NCI-H510A treated with DMSO at 0.1 percent for 48 hours (cell line): Measurements from ENCODE around the gene BCAS3.
"Not testable (repeated sequence)": the region's sequence is repeated elsewhere in the genome, so short reads cannot be mapped to it uniquely, and the experiment has no call there.

Experiments used
- DNase-seq: peaks from one replicate; lab custom pipeline; 2025; lab: John Stamatoyannopoulos, UW

Gene BCAS3

GRCh38 chr17:60677308-60678117 is at the start of gene BCAS3:
Gene BCAS3 (plus strand): TSS chr17:60677851.
- DNase-seq: peak; percentile 99

DNA sequence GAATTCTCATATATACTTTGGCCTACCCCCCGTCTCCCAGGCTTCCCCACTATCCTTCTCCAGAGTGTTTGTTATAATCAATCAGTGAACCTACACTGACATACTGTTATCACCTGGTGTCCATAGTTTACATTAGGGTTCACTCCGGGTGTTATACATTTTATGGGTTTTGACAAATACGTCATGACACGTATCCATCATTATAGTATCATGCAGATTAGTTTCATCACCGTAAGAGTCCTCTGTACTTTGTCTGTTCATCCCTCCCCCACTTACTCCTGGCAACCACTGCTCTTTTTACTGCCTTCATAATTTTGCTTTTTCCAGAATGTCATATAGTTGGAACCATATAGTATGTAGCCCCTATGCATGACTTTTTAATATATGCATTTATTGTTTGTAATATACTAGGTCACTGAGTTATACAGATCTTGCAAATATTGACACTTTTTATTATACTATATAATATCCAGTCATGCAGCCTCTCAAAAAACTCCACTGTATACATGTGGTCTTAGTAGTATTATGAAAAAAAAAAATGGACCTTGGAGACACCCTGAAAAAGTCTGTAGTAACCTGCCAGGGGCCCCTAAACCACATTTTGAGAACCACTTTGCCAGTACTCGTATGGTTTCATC is 49.3 kb upstream of the BCAS3 start:
- DNase-seq: no peak

- no peak for DNase-seq
Measured at GRCh38 chr17:60629120-60629519, 48.5 kb upstream of the BCAS3 start.

DNA sequence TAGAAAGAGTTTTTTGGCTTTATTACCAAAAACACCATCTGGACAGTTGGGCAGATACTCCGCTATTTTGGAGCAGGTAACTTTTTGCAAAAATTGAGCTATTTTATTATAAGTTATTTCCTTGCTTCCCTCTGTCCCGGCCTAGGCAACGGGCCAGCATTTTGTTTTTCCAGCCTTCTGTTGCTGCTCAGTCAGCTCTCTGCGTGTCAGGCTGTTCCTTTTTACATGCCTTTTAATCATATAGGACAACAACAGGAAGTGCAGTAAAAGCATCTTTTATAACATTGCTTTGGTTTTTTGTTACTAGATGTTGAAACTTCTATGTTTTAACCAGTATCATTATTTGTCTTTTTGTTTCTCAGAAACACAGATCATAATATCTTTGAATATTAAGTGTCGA is 47.3 kb upstream of the BCAS3 start:
- DNase-seq: no peak

GRCh38 chr17:60631119-60631518 is 46.5 kb upstream of the BCAS3 start:
- DNase-seq: no peak

DNA sequence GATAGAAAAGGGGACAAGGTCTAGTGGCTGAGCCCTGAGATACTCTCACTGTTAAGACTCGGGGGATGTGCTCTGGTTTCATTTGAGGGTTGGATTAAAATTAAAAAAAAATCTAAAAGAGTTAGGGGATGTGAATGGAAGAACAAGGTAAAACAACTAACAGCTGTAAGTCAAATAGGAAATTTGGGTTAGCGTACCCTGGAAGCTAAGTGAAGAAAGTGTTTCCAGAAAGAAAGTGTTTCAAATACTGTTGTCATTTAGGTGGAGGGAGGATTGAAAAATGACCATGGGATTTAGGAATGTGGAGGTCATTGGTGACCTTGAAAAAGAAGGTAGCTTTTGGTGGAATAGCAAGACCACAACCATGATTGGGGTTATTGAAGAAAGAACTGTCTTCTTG is 40.0 kb upstream of the BCAS3 start:
- no peak for DNase-seq

DNA sequence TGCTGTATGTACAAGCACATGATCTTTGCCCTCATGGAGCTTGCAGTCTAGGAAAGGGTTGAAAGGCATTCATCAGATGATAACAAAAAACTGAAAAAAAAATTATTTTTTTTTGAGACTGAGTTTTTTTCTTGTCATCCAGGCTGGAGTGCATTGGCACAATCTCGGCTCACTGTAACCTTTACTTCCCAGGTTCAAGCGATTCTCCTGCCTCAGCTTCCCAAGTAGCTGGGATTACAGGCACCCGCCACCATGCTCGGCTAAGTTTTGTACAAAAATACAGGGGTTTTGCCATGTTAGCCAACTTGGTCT is 38.7 kb upstream of the BCAS3 start:
- DNase-seq: no peak

DNA sequence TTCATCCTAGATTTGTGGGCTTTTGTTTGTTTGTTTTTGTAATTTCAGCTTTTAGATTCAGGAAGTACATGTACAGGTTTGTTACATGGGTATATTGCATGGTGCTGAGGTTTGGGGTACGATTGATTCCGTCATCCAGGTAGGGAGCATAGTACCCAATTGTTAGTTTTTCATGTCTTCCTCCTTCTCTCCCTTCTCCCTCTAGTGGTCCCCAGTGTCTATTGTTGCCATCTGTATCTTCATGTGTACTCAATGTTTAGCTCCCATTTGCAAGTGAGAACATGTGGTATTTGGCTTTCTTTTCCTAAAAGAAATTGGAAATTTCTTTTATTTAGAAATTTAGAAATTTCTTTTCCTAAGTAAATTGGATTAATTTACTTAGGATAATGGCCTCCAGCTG is 37.1 kb upstream of the BCAS3 start:
- no peak for DNase-seq

DNA sequence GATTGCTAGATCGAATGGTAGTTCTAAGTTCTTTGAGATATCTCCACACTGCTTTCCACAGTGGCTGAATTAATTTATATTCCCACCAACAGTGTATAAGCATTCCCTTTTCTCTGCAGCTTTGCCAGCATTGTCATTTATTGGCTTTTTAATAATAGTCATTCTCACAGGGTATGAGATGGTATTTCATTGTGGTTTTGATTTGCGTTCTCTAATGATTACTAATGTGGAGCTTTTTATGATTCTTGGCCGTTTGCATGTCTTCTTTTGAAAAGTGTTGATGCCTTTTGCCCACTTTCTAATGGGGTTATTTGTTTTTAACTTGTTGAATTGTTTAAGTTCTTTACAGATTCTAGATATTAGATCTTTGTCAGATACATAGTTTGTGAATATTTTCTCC is 36.5 kb upstream of the BCAS3 start:
- no peak for DNase-seq

DNA sequence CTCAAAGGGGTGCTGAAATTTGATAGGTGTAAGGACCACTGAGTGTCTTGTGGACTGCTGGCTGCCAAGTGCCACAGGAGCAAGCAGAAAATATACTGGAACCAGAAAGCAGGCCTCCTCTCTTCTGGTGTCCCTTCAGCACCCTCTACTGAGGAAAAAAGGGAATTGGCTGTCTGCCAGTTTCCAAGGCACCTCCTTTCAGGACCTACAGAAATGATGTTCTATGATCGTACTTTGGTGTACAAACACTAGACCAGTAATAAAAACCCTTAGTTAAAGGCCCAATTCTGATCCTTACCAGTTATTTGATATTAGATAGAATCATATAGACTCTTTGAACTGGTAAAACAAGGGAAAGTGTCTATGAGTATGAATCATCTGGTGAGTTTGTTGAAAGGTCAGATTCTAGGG is 35.8 kb upstream of the BCAS3 start:
- peak; percentile 95 for DNase-seq

DNA sequence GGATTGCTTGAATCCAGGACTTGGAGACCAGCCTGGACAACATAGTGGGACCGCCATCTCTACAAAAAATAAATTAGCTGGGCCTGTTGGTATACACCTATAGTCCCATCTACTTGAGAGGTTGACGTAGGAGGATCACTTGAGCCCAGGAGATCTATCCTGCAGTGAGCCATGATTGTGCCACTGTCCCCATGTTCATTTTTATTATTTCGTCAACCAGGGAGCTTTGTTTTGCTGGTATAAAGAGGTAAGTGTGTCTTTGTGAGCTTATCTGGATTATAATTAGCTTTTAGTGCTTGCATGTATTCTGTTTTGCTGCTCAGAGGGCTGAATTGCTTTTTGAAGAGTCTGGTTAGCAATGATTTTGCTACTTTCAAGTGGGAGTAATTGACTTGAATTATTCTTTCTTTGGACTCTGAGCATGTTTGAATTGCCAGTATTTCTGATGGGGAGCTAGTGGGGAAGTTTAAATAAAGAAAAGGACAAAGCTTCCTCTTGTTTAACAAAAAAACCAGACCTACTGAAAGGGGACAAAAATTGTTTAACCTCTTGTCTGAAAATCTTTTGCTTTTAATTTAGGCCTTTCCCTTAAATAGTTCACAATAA is 31.6 kb upstream of the BCAS3 start:
- DNase-seq: no peak

DNA sequence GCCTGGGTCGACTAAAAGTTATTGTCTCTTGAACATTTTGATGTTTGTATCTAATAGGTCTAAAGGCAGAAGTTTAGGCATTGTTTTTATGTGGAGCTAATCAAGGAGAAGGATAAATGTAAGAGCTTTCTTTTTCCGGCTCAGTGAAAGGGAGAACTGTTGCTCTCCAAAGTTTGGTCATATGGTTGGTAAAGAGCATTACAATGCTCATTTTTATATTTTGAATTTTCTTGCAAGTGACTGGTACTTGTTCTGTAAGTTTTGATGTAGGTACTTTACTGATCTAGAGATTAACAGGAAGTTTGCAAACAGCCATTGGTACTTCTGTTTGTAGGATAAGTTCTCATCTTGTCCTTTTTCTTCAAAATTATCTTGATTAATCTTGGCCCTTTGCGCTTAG is 30.9 kb upstream of the BCAS3 start:
- no peak for DNase-seq

- DNase-seq: no peak
Measured at GRCh38 chr17:60647705-60648104, 29.9 kb upstream of the BCAS3 start.

DNA sequence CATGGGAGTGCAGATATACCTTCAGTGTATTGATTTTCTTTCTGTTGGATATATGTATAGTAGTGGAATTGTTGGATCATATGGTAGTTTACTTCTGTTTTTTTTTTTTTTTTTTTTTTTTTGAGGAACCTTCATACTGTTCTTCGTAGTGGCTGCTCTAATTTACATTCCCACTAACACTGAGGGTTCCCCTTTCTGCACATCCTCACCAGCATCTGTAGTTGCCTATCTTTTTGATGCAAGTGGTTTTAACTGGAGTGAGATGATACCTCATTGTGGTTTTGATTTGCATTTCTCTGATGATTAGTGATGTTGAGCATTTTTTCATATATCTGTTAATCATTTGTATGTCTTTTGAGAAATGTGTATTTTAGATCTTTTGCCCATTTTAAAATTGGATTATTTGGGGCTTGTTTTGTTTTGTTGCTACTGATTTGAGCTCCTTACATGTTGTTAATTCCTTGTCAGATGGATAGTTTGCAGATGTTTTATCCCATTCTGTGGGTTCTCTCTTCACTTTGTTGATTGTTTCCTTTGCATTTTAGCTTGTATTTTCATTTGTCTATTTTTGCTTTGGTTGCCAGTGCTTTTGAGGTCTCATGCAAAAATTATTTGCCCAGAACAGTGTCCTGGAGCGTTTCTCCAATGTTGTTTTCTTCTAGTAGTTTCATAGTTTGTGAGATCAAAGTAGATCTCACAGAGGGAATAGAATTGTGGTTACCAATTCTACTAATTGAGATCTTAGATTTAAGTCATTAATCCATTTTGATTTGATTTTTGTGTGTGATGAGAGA is 25.0 kb upstream of the BCAS3 start:
- DNase-seq: no peak

GRCh38 chr17:60653569-60653968 is 24.1 kb upstream of the BCAS3 start:
- no peak for DNase-seq

DNA sequence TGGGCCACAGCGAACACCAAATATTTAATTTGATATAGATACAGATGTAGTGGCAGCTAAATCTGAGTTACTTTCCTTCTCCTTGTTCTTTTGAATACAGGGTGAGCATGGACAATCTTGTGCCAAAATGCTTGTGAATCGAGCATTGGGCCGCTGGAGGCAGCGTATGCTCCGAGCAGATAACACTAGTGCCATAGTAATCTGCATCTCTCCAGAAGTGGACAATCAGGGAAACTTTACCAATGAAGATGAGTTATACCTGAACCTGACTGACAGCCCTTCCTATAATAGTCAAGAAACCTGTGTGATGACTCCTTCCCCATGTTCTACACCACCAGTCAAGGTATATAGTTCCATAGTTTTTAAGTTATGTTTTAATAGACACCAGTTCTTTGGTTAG is 21.2 kb upstream of the BCAS3 start:
- no peak for DNase-seq

- no peak for DNase-seq
Measured at GRCh38 chr17:60659156-60659555, 18.5 kb upstream of the BCAS3 start.

GRCh38 chr17:60661489-60661888 is 16.2 kb upstream of the BCAS3 start:
- no peak for DNase-seq

DNA sequence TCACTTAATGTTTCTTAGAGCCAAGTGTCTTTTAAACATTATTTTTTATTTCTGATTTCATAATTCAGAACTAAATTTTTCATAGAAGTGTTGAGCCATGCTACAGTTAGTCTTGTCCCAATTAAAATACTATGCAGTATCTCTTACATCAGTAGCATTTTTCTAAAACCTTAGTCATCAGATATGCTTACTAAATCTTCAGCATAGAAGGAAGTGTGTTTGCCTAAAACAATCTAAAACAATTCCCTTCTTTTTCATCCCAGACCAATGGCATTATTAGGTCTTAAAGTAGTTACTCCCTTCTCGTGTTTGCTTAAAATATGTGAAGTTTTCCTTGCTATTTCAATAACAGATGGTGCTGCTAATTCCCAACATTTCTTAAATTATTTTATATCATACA is 13.6 kb upstream of the BCAS3 start:
- DNase-seq: no peak

DNA sequence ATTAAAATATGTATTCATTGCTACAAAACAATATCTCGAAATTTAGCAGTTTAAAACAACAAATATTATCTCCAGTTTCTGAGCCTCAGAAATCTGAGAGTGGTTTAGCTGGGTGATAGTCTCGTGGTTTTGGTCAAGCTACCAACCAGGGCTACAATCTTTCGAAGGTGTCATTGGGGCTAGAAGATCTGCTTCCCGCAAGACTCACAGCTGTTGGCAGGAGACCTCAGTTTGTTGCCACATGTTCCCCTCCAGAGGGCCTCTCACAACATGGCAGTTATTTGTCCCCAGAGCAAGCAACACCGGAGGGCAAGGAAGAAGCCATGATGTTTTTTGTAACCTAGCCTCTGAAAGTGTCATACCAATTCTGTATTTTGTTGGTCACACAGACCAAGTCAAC is 12.0 kb upstream of the BCAS3 start:
- DNase-seq: no peak

- not testable (repeated sequence) for DNase-seq
Measured at GRCh38 chr17:60668741-60669140, 8.9 kb upstream of the BCAS3 start.

GRCh38 chr17:60671482-60671881 is 6.2 kb upstream of the BCAS3 start:
- no peak for DNase-seq

DNA sequence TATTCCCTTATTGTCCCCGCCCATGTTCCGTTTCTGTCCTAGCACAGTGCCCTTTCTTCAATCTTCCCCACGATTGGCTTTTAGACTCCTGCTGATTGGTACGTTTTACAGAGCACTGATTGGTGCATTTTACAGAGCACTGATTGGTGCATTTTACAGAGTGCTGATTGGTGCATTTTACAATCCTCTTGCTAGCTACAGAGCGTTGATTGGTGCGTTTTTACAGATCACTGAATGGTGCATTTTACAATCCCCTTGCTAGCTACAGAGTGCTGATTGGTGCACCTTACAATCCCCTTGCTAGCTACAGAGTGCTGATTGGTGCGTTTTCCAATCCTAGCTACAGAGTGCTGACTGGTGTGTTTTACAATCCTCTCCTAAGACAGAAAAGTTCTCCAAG is 3.0 kb upstream of the BCAS3 start:
- not testable (repeated sequence) for DNase-seq
